ENCODE measurements around the gene NEK9. TPM values are rescaled to one million over a fixed set of nuclear protein-coding genes. Genes with fewer than 3 reads are reported as not detected.
"Not testable (repeated sequence)": the region's sequence is repeated elsewhere in the genome, so short reads cannot be mapped to it uniquely, and the experiment has no call there.

Gene NEK9
- total RNA-seq, 2 donors from 2014 or later, result 45.7 to 49.2 TPM

GRCh38 chr14:75068294-75069120 is 58.3 kb downstream of the NEK9 start:
- H3K4me1 ChIP-seq, result peaks cover 0 to 33% of the 10 kb centered on the region in 2 donors
- no peaks in the 10 kb centered on the region for H3K9me3 ChIP-seq
- no peaks in the 10 kb centered on the region for H3K27me3 ChIP-seq
- no peak for TF ChIP-seq CTCF (IDR thresholded peaks at IDR 0.05)
- peak overlapping the region; percentile 88 to 95 for H3K27ac ChIP-seq
- H3K36me3 ChIP-seq, result no peaks in the 10 kb centered on the region
- no peak for DNase-seq (ENCODE audit: low spot score)
- H3K4me3 ChIP-seq, result peak overlapping the region; percentile 47 to 52

GRCh38 chr14:75067765-75068164 is 59.1 kb downstream of the NEK9 start:
- Histone ChIP-seq H3K4me3 (peak overlapping the region in 1 of 2 donors; percentile 52), H3K4me1 (peaks cover 0 to 39% of the 10 kb centered on the region in 2 donors), H3K27ac (peak overlapping the region; percentile 88 to 95)
- not testable (repeated sequence) for H3K36me3 ChIP-seq; DNase-seq (ENCODE audit: low spot score); H3K9me3 ChIP-seq; H3K27me3 ChIP-seq

GRCh38 chr14:75067212-75067611 is 59.6 kb downstream of the NEK9 start:
- Histone ChIP-seq H3K36me3 (no peaks in the 10 kb centered on the region), H3K27ac (peak overlapping the region in 1 of 2 donors; percentile 88), H3K9me3 (no peaks in the 10 kb centered on the region), H3K4me3 (no peak overlapping the region), H3K27me3 (no peaks in the 10 kb centered on the region), H3K4me1 (peaks cover 0 to 39% of the 10 kb centered on the region in 2 donors)
- no peak for DNase-seq (ENCODE audit: low spot score)
- no peak for TF ChIP-seq CTCF (IDR thresholded peaks at IDR 0.05)

- no peaks in the 10 kb centered on the region for H3K36me3 ChIP-seq
- no peak overlapping the region for H3K27ac ChIP-seq
- H3K4me1 ChIP-seq, result peaks cover 0 to 39% of the 10 kb centered on the region in 2 donors
- H3K27me3 ChIP-seq, result no peaks in the 10 kb centered on the region
- TF ChIP-seq CTCF (IDR thresholded peaks at IDR 0.05), result no peak
- DNase-seq (ENCODE audit: low spot score), result no peak
- H3K4me3 ChIP-seq, result no peak overlapping the region
- H3K9me3 ChIP-seq, result no peaks in the 10 kb centered on the region
These were observed 60.2 kb downstream of the NEK9 start for GRCh38 chr14:75066691-75067090.

- TF ChIP-seq CTCF (IDR thresholded peaks at IDR 0.05), result no peak
- peak overlapping the region; percentile 74 to 92 for H3K4me3 ChIP-seq
- H3K27ac ChIP-seq, result peak overlapping the region in 1 of 2 donors; percentile 75
- peaks cover 0 to 29% of the 10 kb centered on the region in 2 donors for H3K4me1 ChIP-seq
- no peaks in the 10 kb centered on the region for H3K9me3 ChIP-seq
- no peak for DNase-seq (ENCODE audit: low spot score)
- no peaks in the 10 kb centered on the region for H3K27me3 ChIP-seq
- H3K36me3 ChIP-seq, result no peaks in the 10 kb centered on the region
These were observed 62.7 kb downstream of the NEK9 start for GRCh38 chr14:75064205-75064567.

- Histone ChIP-seq H3K27ac (peak within 1 kb of the TSS; percentile 58 to 75), H3K4me3 (peak within 1 kb of the TSS; percentile 74 to 92), H3K9me3 (no peaks in the 10 kb centered on the region), H3K27me3 (no peaks in the 10 kb centered on the region), H3K4me1 (peaks cover 0 to 29% of the 10 kb centered on the region in 2 donors), H3K36me3 (no peaks in the 10 kb centered on the region)
- peak; percentile 97 for DNase-seq (ENCODE audit: low spot score)
- TF ChIP-seq CTCF (IDR thresholded peaks at IDR 0.05), result no peak
These were observed 63.2 kb downstream of the NEK9 start, which contains the start of gene ACYP1 for GRCh38 chr14:75063491-75064204. ACYP1 (minus strand) TSS chr14:75064024; CDS start chr14:75063553, 471 bp downstream.

All from right atrium auricular region (tissue), 2 donors.